Esophagus (tissue), 2 donors: Measurements from ENCODE around the gene RGSL1. TPM values are rescaled to one million over a fixed set of nuclear protein-coding genes. Genes with fewer than 3 reads are reported as not detected.

Experiments used
- H3K27ac ChIP-seq, 2 donors: one replicate each; pipeline ENCODE4 v1.5.1; 2013; ENCODE audit warnings: low read depth in 2 of 2, mild to moderate bottlenecking in 2 of 2, inconsistent platforms in 1 of 2, low read length in 1 of 2, moderate library complexity in 1 of 2
- H3K27me3 ChIP-seq, 2 donors: one replicate each; pipeline ENCODE4 v1.6.1; 2013; ENCODE audit warnings: low read length in 2 of 2, control low read depth in 1 of 2, mild to moderate bottlenecking in 1 of 2; ENCODE audit not compliant: insufficient read depth in 2 of 2, control insufficient read depth in 1 of 2
- H3K36me3 ChIP-seq, 2 donors: one replicate each; pipeline ENCODE4 v1.6.1; 2013; ENCODE audit warnings: low read length in 1 of 2; ENCODE audit not compliant: control insufficient read depth in 2 of 2, insufficient read depth in 2 of 2
- H3K4me1 ChIP-seq, 2 donors: one replicate each; pipeline ENCODE4 v1.6.1; 2013; ENCODE audit warnings: low read length in 1 of 2; ENCODE audit not compliant: control insufficient read depth in 2 of 2, insufficient read depth in 2 of 2
- H3K4me3 ChIP-seq, 2 donors: one replicate each; pipeline ENCODE4 v1.5.1; 2013; ENCODE audit warnings: low read length in 2 of 2, mild to moderate bottlenecking in 2 of 2, low read depth in 1 of 2, moderate library complexity in 1 of 2
- H3K9me3 ChIP-seq, 2 donors: one replicate each; pipeline ENCODE4 v1.6.1; 2013; ENCODE audit warnings: mild to moderate bottlenecking in 2 of 2, low read depth in 1 of 2, low read length in 1 of 2, moderate library complexity in 1 of 2; ENCODE audit not compliant: control insufficient read depth in 2 of 2, insufficient read depth in 1 of 2
- WGBS, 2 donors: extraction: QIAGEN DNeasy Blood & Tissue Kit; methylation state at CpG; one replicate each; pipeline ENCODE4 v1.1.7; 2013; 5-methylcytosine and 5-hydroxymethylcytosine counted together
- polyA plus RNA-seq, 2 donors: library from polyadenylated mRNA; stranded (reverse); fragments of 200-250 nt; gene quantifications; one replicate each; pipeline ENCODE4 v1.2.3, GENCODE V29; 2013
- donor health status: healthy with polysubstance abuse.
- donor health status: Bipolar disorder and iron deficiency.

The RGSL1 gene
- polyA plus RNA-seq, 2 donors = 0.14 TPM; not detected in 1

DNA sequence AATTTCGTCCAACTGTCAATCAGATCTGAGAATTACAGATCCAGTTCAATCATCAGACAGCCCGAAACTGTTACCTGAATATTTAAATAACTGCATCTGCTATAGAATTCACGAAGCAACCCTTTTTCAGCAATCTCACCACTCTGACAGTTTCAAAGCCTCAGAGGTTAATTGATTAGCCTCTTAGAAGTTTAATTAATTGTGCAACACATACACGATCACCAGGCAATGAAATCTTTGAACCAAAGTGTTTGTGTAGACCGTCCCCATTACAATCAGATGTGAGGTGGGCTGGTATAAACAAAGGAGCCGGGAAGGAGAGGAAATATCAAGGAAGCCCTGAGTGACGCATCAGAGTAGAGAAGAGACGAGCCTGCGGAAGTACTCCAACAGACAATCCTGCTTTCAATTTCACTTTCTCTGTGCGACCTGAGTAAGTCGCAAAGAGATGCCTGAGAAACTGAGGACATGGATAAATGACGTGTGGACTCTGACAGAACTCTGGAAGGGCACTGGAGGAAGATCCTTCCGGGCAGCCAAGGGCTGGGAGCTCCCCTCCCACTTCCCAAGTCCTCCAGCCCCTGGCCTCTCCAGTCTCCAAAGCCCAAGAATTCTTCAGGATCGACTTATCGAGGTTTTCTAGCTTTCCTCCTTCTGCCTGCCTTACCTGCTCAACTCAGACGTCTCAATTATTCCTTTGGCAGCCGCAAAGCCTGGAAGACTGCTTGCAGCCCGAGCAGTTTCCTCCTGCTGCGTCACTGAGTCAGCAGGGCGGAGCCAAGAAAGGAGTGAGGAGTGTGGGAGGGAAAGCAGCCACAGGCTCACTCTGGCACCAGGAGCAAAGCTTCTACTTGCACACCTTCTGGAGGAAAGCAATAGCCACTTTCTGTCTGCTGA lies 138.8 kb downstream of the RGSL1 start, which contains the start of gene RNASEL:
RNASEL (minus strand) TSS at position 757 of the 897 bp plus-strand sequence. CDS start 2,450 bp downstream, outside the sequence.
- Histone ChIP-seq H3K4me1 (peaks cover 0 to 2% of the 10 kb centered on the region in 2 donors), H3K27me3 (no peaks in the 10 kb centered on the region), H3K36me3 (no peaks in the 10 kb centered on the region), H3K27ac (peak within 1 kb of the TSS; percentile 94 to 99), H3K4me3 (peak within 1 kb of the TSS; percentile 60 to 81), H3K9me3 (no peaks in the 10 kb centered on the region)
- 2 to 3% methylated on average over 20 of the region's 20 CpGs for WGBS, 2 donors

GRCh38 chr1:182589520-182589919 lies 139.6 kb downstream of the RGSL1 start:
- Histone ChIP-seq H3K4me1 (peaks cover 0 to 2% of the 10 kb centered on the region in 2 donors), H3K27me3 (no peaks in the 10 kb centered on the region), H3K9me3 (no peaks in the 10 kb centered on the region), H3K4me3 (no peak overlapping the region), H3K36me3 (no peaks in the 10 kb centered on the region), H3K27ac (peak overlapping the region; percentile 28 to 94)
- 79 to 83% methylated on average over 3 of the region's 3 CpGs for WGBS, 2 donors

GRCh38 chr1:182589931-182590330 lies 140.0 kb downstream of the RGSL1 start:
- peaks cover 0 to 2% of the 10 kb centered on the region in 2 donors for H3K4me1 ChIP-seq
- H3K27ac ChIP-seq = no peak overlapping the region
- H3K9me3 ChIP-seq = no peaks in the 10 kb centered on the region
- no peaks in the 10 kb centered on the region for H3K27me3 ChIP-seq
- H3K36me3 ChIP-seq = no peaks in the 10 kb centered on the region
- H3K4me3 ChIP-seq = no peak overlapping the region
- WGBS, 2 donors = 92 to 94% methylated on average over 5 of the region's 5 CpGs

DNA sequence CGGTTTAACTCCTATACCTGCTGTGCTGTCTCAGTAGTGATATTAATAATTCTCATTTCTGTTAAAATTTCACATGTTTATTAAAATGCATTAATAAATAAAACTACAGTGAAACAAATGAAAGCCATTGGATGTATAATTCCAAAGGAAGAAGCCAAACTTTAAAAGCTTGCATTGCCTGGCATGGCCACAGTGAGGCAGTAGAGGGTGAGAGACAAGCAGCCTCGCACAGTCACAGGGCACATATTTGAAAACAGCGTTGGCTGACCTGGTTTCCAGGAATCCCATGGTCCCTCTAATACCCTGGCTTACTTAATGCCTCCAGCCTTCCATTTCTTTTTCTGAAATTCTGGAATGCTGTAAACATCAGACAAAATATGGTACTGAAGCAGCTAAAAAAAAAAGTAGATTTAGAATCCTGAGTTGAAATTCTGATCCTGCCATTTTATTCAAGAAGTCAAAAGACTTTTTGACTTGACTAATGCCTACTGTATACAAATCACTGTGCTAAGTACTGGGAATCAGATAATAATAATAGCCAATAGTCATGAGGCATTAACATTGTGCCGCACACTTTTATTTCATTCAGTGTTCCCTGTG lies 145.8 kb downstream of the RGSL1 start:
- Histone ChIP-seq H3K4me1 (no peaks in the 10 kb centered on the region), H3K27ac (no peak overlapping the region), H3K9me3 (no peaks in the 10 kb centered on the region), H3K27me3 (no peaks in the 10 kb centered on the region), H3K4me3 (no peak overlapping the region), H3K36me3 (peaks cover 0 to 4% of the 10 kb centered on the region in 2 donors)
- WGBS, 2 donors = 36 to 38% methylated on average over 4 of the region's 4 CpGs

- no peak overlapping the region for H3K4me3 ChIP-seq
- H3K27ac ChIP-seq = no peak overlapping the region
- H3K36me3 ChIP-seq = peaks cover 0 to 4% of the 10 kb centered on the region in 2 donors
- no peaks in the 10 kb centered on the region for H3K9me3 ChIP-seq
- no peaks in the 10 kb centered on the region for H3K4me1 ChIP-seq
- WGBS, 2 donors = 91 to 93% methylated on average over 6 of the region's 6 CpGs
- H3K27me3 ChIP-seq = no peaks in the 10 kb centered on the region
Observed at GRCh38 chr1:182596934-182597333, 147.0 kb downstream of the RGSL1 start.

DNA sequence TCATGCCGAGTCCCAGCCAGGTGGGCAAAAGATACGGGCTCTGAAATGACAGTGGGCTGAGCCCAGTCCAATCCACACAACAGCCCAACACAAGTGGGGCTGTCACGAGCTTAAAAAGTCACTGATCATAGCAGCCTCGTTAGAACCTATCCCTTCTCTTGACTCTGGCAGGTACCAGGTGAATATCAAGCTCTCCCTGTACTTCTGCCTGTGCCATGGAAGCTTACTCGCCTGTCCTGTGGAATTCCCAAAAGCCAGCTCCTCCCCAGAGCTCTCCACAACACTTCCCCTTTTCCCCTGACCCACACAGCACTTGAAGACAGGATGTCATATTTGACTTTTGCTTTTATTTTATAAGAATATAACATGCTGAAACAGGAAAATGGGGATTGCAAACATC lies 148.3 kb downstream of the RGSL1 start:
- WGBS, 2 donors = 66 to 70% methylated on average over 5 of the region's 5 CpGs
- H3K36me3 ChIP-seq = peaks cover 0 to 4% of the 10 kb centered on the region in 2 donors
- H3K27me3 ChIP-seq = no peaks in the 10 kb centered on the region
- H3K9me3 ChIP-seq = no peaks in the 10 kb centered on the region
- no peak overlapping the region for H3K4me3 ChIP-seq
- H3K4me1 ChIP-seq = peaks cover 0 to 2% of the 10 kb centered on the region in 2 donors
- no peak overlapping the region for H3K27ac ChIP-seq

- Histone ChIP-seq H3K4me3 (no peak overlapping the region), H3K27ac (peak overlapping the region in 1 of 2 donors; percentile 24), H3K36me3 (peaks cover 0 to 4% of the 10 kb centered on the region in 2 donors), H3K27me3 (no peaks in the 10 kb centered on the region), H3K4me1 (peaks cover 4 to 7% of the 10 kb centered on the region in 2 donors), H3K9me3 (no peaks in the 10 kb centered on the region)
- 80% methylated on average over 6 of the region's 6 CpGs for WGBS, 2 donors
Observed at GRCh38 chr1:182599339-182599738, 149.4 kb downstream of the RGSL1 start.

DNA sequence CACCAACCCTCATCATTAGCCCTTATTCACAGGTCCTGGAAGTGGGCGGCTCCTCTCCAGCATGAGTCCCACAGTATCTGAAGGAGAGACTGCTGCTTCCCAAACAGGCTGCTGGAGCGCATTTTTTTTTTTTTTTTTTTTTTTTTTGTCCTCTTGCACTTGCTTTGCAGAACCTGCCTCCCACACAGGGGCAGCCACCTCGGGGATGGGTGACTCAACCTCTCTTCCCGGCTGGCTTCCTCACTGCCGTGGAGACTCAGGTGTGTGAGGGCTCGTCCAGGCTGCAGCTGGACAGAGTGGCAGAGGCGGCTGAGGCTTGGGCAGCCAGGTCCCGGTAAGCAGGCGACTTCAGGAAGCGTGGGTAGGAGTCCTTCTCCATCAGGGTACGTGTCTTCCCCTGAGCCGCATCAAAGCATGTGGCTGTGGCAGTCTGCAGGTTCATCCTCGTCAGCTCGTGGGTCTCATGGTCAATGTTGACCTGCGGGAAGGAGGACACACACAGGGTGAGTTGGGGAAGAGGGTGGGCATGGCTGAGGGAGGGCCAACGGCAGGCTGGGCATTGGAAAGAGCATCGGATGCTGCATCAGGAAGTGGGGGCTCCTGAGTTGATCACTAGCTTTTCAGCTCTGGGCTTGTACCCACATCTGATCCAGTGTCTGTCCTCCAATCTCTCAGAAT lies 150.2 kb downstream of the RGSL1 start:
- Histone ChIP-seq H3K27me3 (no peaks in the 10 kb centered on the region), H3K4me3 (no peak overlapping the region), H3K27ac (no peak overlapping the region), H3K36me3 (peaks cover 0 to 4% of the 10 kb centered on the region in 2 donors), H3K9me3 (no peaks in the 10 kb centered on the region), H3K4me1 (peaks cover 7% of the 10 kb centered on the region in 2 donors)
- WGBS, 2 donors = 84 to 86% methylated on average over 16 to 17 of the region's 17 CpGs

DNA sequence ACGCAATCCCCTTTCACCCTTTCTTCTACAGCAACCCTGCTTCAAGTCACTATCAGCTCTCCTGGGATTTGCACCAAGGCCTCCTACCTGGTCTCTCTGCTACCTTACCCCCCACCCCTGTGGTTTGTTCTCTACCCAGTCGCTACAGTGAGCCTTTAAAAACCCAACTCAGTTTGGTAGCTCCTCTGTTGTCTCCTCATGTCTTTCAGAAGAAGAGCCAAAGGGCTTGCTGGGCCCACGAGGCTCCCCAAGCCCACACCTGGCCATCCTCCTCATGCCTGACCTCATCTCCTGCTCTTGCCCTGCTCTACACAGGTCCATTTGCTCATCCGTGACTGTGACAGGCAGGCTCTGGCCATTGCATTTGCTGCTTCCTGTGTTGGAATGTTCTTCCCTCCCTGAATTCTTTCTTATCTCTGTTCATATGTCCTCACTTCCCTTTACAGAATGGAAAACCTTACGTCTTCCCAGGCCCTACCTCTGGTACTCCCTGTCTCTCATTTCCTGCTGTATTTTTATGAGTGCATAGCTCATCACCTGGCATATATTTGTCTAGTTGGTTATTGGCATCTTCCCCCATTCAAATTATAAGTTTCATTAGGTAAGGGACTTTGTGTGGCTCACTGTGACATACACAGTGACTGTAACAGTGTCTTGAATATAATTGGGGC lies 150.9 kb downstream of the RGSL1 start:
- 66 to 67% methylated on average over 5 of the region's 5 CpGs for WGBS, 2 donors
- Histone ChIP-seq H3K27me3 (no peaks in the 10 kb centered on the region), H3K4me3 (no peak overlapping the region), H3K4me1 (peaks cover 7% of the 10 kb centered on the region in 2 donors), H3K9me3 (no peaks in the 10 kb centered on the region), H3K27ac (no peak overlapping the region), H3K36me3 (peaks cover 0 to 4% of the 10 kb centered on the region in 2 donors)
